Smooth muscle cell (in vitro differentiated cells): ENCODE results near the gene CCDC171. TPM values are rescaled to one million over a fixed set of nuclear protein-coding genes. Genes with fewer than 3 reads are reported as not detected.

Experiments
- DNase-seq: peaks from one replicate; lab custom pipeline; 2025; ENCODE audit not compliant: unreplicated experiment; lab: John Stamatoyannopoulos, UW
- H2AFZ ChIP-seq: fragments of 200-600 bp; sonication (generic); 2 replicates; pipeline ENCODE4 v1.6.0; 2016; ENCODE audit warnings: antibody characterized with exemption, low read depth, mild to moderate bottlenecking
- H3F3A ChIP-seq: fragments of 200-600 bp; sonication (generic); 2 replicates; pipeline ENCODE4 v1.6.0; 2017; ENCODE audit warnings: antibody characterized with exemption, low read depth
- H3K27ac ChIP-seq: fragments of 200-600 bp; sonication (generic); 2 replicates; pipeline ENCODE4 v1.5.1; 2016; ENCODE audit warnings: low read depth, mild to moderate bottlenecking
- H3K27me3 ChIP-seq: fragments of 200-600 bp; sonication (generic); 2 replicates; pipeline ENCODE4 v1.6.1; 2016; ENCODE audit warnings: low read depth, mild to moderate bottlenecking
- H3K36me3 ChIP-seq: fragments of 200-600 bp; sonication (generic); 2 replicates; pipeline ENCODE4 v1.5.1; 2016; ENCODE audit warnings: low read depth
- H3K4me1 ChIP-seq: fragments of 200-600 bp; sonication (generic); 2 replicates; pipeline ENCODE4 v1.5.1; 2016; ENCODE audit warnings: low read depth
- H3K4me2 ChIP-seq: fragments of 200-600 bp; sonication (generic); 2 replicates; pipeline ENCODE4 v1.6.0; 2016; ENCODE audit warnings: mild to moderate bottlenecking
- H3K4me3 ChIP-seq: fragments of 200-600 bp; sonication (generic); 2 replicates; pipeline ENCODE4 v1.5.1; 2016; ENCODE audit warnings: mild to moderate bottlenecking
- H3K79me2 ChIP-seq: fragments of 200-600 bp; sonication (generic); 2 replicates; pipeline ENCODE4 v1.6.0; 2016; ENCODE audit warnings: low read depth, mild to moderate bottlenecking
- H3K9ac ChIP-seq: fragments of 200-600 bp; sonication (generic); 2 replicates; pipeline ENCODE4 v1.6.0; 2016; ENCODE audit warnings: low read depth
- H3K9me3 ChIP-seq: fragments of 200-600 bp; sonication (generic); replicated peaks from 2 replicates; pipeline ENCODE4 v1.5.1; 2016; ENCODE audit warnings: low read depth
- H4K20me1 ChIP-seq: fragments of 200-600 bp; sonication (generic); 2 replicates; pipeline ENCODE4 v1.6.0; 2016; ENCODE audit warnings: low read depth
- WGBS: methylation state at CpG from one replicate; pipeline ENCODE4 v1.1.7; 2016; ENCODE audit warnings: low lambda C conversion rate; 5-methylcytosine and 5-hydroxymethylcytosine counted together
- polyA plus RNA-seq: library from polyadenylated mRNA; unstranded; fragments of >200 nt; fragmentation: Nextera tagmentation; extraction: Ambion mirVana; gene quantifications from 2 replicates; pipeline ENCODE4 v1.2.1, GENCODE V29; 2016
- total RNA-seq: library from RNA; depleted of rRNA; stranded (reverse); fragments of >200 nt; gene quantifications from 2 replicates; pipeline ENCODE4 v1.2.3, GENCODE V29; 2014
- TF ChIP-seq, protein P1 (sequence below): fragments of 200-600 bp; sonication (generic); IDR thresholded peaks from 2 replicates; pipeline ENCODE4 v1.5.1; 2017; ENCODE audit warnings: borderline replicate concordance, mild to moderate bottlenecking, antibody characterized with exemption; ENCODE audit not compliant: insufficient read depth, poor library complexity, severe bottlenecking

CCDC171 gene
- total and polyA plus RNA-seq, 2 experiments from 2014 or later, result 0.46 to 2.3 TPM

- Histone ChIP-seq H3K79me2 (no peaks in the 10 kb centered on the region), H3K4me1 (no peaks in the 10 kb centered on the region)
Measured at GRCh38 chr9:15846611-15847010, 293.8 kb downstream of the CCDC171 start.

DNA sequence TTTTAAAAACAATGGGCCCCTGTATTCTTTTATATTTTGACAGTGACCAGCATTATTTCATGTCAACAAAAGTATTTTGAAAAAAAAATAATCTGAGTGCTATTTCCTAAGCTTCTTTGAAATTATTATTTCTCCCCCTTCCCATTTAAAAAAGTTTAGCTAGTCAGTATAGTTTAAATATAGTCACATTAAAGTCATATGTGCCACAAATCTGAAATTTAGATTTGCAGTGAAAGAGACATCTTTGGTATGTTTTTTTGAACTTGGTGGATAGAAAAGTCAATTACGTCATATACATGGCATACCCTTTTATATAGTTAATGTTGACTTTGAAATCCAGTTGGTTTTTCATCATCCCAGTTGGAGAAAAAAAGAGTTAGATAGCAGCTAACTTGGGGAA is 297.0 kb downstream of the CCDC171 start:
- Histone ChIP-seq H3K27me3 (no peaks in the 10 kb centered on the region), H2AFZ (no peak overlapping the region), H3K27ac (no peak overlapping the region), H3K4me2 (no peak overlapping the region), H3K36me3 (no peaks in the 10 kb centered on the region), H3K4me1 (no peaks in the 10 kb centered on the region), H4K20me1 (no peaks in the 10 kb centered on the region), H3K79me2 (no peaks in the 10 kb centered on the region), H3K9me3 (no peaks in the 10 kb centered on the region), H3K4me3 (no peak overlapping the region), H3F3A (no peaks in the 10 kb centered on the region), H3K9ac (no peak overlapping the region)
- TF ChIP-seq, protein P1, sequence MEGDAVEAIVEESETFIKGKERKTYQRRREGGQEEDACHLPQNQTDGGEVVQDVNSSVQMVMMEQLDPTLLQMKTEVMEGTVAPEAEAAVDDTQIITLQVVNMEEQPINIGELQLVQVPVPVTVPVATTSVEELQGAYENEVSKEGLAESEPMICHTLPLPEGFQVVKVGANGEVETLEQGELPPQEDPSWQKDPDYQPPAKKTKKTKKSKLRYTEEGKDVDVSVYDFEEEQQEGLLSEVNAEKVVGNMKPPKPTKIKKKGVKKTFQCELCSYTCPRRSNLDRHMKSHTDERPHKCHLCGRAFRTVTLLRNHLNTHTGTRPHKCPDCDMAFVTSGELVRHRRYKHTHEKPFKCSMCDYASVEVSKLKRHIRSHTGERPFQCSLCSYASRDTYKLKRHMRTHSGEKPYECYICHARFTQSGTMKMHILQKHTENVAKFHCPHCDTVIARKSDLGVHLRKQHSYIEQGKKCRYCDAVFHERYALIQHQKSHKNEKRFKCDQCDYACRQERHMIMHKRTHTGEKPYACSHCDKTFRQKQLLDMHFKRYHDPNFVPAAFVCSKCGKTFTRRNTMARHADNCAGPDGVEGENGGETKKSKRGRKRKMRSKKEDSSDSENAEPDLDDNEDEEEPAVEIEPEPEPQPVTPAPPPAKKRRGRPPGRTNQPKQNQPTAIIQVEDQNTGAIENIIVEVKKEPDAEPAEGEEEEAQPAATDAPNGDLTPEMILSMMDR, result no peak
- 100% methylated on average over 1 of the region's 1 CpG for WGBS
- DNase-seq, result no peak

More at GRCh38 chr9:15846611-15847010, 293.8 kb downstream of the CCDC171 start:
- WGBS, result 89% methylated on average over 6 of the region's 6 CpGs
- Histone ChIP-seq H3K4me2 (no peak overlapping the region), H2AFZ (no peak overlapping the region), H3K4me3 (no peak overlapping the region), H4K20me1 (no peaks in the 10 kb centered on the region), H3K9ac (no peak overlapping the region), H3K36me3 (no peaks in the 10 kb centered on the region), H3F3A (no peaks in the 10 kb centered on the region), H3K27ac (no peak overlapping the region), H3K9me3 (no peaks in the 10 kb centered on the region), H3K27me3 (no peaks in the 10 kb centered on the region)
- DNase-seq, result no peak
- TF ChIP-seq, protein P1, result no peak

DNA sequence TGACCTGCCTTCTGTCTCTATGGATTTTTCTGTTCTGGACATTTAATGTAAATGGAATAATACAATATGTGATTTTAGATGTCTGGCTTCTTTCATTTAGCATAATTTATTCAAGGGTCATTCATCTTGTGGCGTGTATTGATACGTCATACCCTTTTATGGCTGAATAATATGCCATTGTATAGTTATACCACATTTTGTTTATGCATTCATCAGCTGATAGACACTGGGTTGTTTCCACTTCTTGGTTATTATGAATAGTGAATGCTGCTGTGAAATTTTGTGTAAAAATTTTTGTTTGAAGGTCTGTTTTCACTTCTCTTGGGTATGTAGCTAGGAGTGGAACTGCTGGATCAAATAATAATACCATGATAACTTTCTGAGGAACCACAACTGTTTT is 298.9 kb downstream of the CCDC171 start:
- Histone ChIP-seq H3K36me3 (no peaks in the 10 kb centered on the region), H3K79me2 (no peaks in the 10 kb centered on the region), H3K27me3 (no peaks in the 10 kb centered on the region), H3K9ac (no peak overlapping the region), H2AFZ (no peak overlapping the region), H3K9me3 (no peaks in the 10 kb centered on the region), H3K4me3 (no peak overlapping the region), H3K27ac (no peak overlapping the region), H4K20me1 (no peaks in the 10 kb centered on the region), H3K4me1 (no peaks in the 10 kb centered on the region), H3F3A (no peaks in the 10 kb centered on the region), H3K4me2 (no peak overlapping the region)
- DNase-seq, result no peak
- TF ChIP-seq, protein P1, result no peak
- WGBS, result 94% methylated on average over 2 of the region's 2 CpGs

DNA sequence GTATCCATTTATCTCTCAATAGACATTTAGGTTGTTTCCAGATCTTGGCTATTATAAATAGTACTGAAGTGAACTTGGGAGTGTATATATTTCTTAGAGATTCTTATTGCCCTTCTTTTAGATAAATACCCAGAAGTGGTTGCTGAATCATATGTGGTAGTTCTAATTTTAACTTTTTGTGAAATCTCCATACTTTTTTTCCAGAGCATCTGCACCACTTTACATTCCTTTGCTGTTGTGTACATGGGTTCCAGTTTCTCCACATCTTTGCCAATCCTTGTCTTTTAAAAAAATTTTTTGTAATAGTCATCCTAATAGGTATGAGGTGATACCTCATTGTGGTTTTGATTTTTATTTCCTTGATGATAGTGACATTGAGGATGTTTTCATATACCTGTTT is 303.7 kb downstream of the CCDC171 start:
- no peaks in the 10 kb centered on the region for H3K9me3 ChIP-seq
- H4K20me1 ChIP-seq, result no peaks in the 10 kb centered on the region
- no peaks in the 10 kb centered on the region for H3F3A ChIP-seq
- H3K27me3 ChIP-seq, result no peaks in the 10 kb centered on the region
- no peaks in the 10 kb centered on the region for H3K79me2 ChIP-seq
- no peak overlapping the region for H3K4me2 ChIP-seq
- H3K36me3 ChIP-seq, result no peaks in the 10 kb centered on the region
- no peak overlapping the region for H3K4me3 ChIP-seq
- no peak overlapping the region for H3K9ac ChIP-seq
- TF ChIP-seq, protein P1, result no peak
- H3K27ac ChIP-seq, result no peak overlapping the region
- no peak for DNase-seq
- H3K4me1 ChIP-seq, result no peaks in the 10 kb centered on the region
- no peak overlapping the region for H2AFZ ChIP-seq
